ENCODE data around the gene HELZ.
"Not testable (repeated sequence)": the region's sequence is repeated elsewhere in the genome, so short reads cannot be mapped to it uniquely, and the experiment has no call there.

The HELZ gene

GRCh38 chr17:67139289-67139688, 105.7 kb downstream of the HELZ start:
- no peak for DNase-seq

DNA sequence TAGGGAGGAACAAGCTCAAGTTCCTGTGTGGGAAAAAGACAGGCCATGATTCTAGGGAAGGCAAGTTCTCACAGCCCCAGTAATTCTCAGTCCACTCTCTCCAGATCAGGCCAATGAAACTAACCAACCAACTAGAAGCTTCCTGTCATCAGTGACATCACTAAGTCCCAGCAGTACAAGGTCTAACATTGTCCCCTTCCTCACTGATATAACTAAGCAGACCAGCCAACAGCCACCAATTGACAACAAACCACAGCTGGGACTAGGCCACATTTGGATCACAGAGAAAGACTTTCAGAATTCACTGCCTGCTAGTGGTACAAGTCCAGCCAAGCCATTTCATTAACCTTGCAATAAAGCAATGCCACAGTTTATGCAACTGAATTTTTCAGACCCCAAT, 106.6 kb downstream of the HELZ start:
- no peak for DNase-seq

DNA sequence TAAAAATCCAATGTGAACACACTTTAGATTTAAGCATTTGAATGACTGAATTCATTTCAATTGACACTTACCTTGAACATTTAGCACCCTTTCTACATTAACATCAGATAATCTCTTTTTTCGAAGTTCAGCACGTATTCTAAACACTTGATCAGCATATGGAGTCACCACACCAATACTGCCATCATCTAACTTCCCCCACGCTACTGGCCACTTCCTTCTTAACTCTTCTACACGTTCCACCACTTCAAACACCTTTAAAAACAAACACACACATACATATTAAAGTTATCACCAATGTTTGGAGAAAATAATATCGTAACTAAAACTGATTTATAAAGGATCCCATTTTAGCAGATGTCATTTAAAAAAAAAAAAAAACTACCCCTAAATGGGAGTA, 107.1 kb downstream of the HELZ start:
- no peak for DNase-seq

GRCh38 chr17:67137026-67137370, 108.0 kb downstream of the HELZ start:
- DNase-seq: no peak

GRCh38 chr17:67136191-67137025, 108.6 kb downstream of the HELZ start:
- no peak for DNase-seq

GRCh38 chr17:67133161-67133560, 111.8 kb downstream of the HELZ start:
- DNase-seq: no peak

GRCh38 chr17:67132366-67132765, 112.6 kb downstream of the HELZ start:
- peak; percentile 4 for DNase-seq

- DNase-seq: no peak
These were observed 114.2 kb downstream of the HELZ start for GRCh38 chr17:67130768-67131167.

- no peak for DNase-seq
These were observed 115.7 kb downstream of the HELZ start for GRCh38 chr17:67129283-67129682.

DNA sequence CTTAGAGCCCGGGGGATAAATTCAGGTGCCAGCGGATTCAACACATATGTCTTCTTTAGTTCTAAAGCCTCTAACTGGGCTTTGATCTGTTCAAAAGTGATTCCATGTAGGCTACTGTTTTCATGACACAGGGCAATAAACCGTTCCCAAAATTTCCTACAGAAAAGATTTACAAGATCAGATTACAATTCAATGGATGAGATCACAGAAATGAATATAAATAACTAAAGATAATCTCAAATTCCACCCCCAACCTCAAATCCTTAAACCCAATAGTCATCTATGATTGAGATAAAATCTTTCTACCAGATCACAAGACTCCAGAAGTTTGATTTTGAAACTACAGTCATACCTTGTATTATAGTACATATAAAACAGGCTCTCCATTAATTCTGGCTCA, 116.3 kb downstream of the HELZ start:
- DNase-seq: no peak

GRCh38 chr17:67127925-67128324, 117.1 kb downstream of the HELZ start:
- DNase-seq: no peak

DNA sequence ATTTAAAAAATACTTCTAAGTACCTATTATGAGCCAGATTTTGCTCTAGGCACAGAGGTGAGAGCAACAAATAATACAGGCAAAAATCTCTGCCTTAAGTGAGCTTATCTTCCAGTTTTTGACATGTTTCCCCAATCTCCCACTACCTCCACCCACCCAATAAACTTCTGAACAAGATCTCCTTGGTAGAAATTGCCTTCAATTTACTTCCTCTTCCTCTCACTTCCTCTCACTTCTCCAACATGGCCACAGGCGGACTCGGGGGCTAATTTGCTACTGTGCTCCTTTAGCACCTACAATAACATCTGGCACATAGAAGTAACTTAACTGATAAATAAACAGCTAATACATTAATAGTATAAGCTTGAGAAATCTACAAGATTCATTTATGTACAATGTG, 118.0 kb downstream of the HELZ start:
- DNase-seq: no peak

GRCh38 chr17:67126543-67126942, 118.5 kb downstream of the HELZ start:
- DNase-seq: not testable (repeated sequence)

DNA sequence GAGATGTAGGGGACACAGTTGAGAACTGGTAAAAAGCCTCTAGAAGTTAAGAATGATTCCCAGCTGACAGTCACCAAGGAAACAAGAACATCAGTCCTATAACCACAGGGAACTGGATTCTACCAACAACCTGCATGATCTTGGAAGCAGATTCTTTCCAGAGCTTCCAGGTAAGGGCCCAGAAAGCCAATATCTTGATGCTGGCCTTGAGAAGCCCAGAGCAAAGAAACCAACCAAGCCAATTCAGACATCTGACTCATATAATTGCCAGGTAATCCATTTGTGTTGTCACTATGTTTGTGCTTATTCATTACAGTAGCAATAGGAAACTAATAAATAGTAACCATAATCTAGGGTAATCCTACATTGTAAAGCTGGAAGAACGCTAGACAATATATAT, 119.1 kb downstream of the HELZ start:
- no peak for DNase-seq

- no peak for DNase-seq
These were observed 119.6 kb downstream of the HELZ start for GRCh38 chr17:67125417-67125816.

- no peak for DNase-seq
These were observed 120.4 kb downstream of the HELZ start for GRCh38 chr17:67124450-67125148.

GRCh38 chr17:67123699-67124098, 121.3 kb downstream of the HELZ start:
- no peak for DNase-seq

DNA sequence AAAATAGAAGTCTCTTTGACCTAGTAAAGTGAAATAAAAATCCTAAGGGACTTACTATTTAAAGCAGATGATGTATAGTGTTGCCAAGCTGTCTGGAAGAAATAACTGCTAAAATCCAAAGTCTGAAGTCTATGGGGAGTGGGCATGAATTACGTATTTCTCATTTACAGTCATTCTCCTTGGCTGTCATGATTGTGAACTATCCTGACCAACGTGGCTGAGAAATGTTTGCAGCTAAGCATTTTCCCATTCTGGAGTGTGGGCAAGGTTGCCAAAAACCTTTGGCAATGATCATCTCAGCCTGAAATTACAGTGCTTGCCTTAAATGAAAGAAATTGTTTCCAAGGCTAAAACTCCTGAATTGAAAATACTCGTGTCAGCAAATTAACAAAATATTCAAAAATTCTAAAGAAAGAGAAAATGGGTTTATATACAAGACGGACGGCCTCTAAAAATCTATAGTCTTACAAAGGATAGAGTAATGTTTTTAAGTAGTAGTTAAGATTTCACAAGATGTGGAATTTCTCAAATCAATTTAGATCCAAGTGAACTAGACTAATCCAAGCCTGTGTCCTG, 123.6 kb downstream of the HELZ start:
- no peak for DNase-seq

GRCh38 chr17:67119102-67119501, 125.9 kb downstream of the HELZ start:
- no peak for DNase-seq

- DNase-seq: no peak
These were observed 128.9 kb downstream of the HELZ start for GRCh38 chr17:67116045-67116575.

DNA sequence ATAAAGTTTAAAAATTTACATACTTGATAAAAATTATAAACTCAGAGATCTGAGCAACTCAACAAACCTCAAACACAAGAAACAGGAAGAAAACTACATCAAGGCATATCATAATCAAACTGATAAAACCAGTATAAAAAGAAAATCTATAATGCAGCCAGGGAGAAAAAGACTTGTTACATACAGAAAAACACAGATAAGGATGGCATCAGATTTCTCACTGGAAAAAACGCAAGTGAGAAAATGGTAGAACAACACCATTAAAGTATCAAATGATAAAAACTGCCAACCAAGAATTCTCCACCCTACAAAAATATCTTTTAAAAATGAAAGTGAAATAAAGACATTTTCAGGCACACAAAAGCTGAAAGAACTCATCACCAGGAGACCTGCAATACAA, 129.6 kb downstream of the HELZ start:
- no peak for DNase-seq

- no peak for DNase-seq
These were observed 131.5 kb downstream of the HELZ start for GRCh38 chr17:67113486-67113885.

DNA sequence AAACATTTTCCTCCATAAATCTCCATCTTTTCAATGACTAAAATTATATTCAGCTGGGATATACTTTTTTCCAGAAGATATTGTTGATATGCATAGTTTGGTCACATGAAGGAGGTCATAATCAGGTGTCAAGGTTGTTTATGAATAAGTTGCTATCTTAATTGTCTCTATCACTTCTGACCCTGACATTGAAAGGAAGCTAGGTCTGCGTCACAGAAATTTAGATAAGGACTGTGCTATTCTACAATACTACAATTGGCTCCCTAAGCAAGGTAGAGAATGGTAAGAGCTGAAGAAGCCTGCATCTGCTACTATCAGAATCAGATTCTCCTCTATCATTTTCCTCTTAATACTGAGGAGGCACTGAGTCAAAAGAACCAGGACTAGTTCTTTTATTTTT, 133.2 kb downstream of the HELZ start:
- no peak for DNase-seq

- no peak for DNase-seq
These were observed 133.7 kb downstream of the HELZ start for GRCh38 chr17:67111327-67111726.
